GM12878 (cell line): Measurements from ENCODE around the gene DPRX. TPM values are rescaled to one million over a fixed set of nuclear protein-coding genes. Genes with fewer than 3 reads are reported as not detected.

ENCODE experiments used
- ATAC-seq: fragments of 200-7000 bp; cut with Tn5 transposase; 3 replicates; pipeline ENCODE4 v1.9.1; 2020; ENCODE audit warnings: mild to moderate bottlenecking, moderate library complexity
- BruUV-seq: library from RNA; stranded (reverse); fragments of 400-500 nt; replicated peaks from 2 replicates; lab custom pipeline; 2021; lab: Mats Ljungman, UMichigan
- CTCF ChIA-PET: fragments of 300-600 bp; sonication (Branson Sonifier 250); formaldehyde crosslinking; extraction: SDS; loops from one replicate; lab custom pipeline; 2021; ENCODE audit warnings: inconsistent platforms; lab: Yijun Ruan, JAX
- POLR2A ChIA-PET: fragments of 350-600 bp; formaldehyde crosslinking; extraction: SDS; loops from one replicate; lab custom pipeline; 2021; ENCODE audit warnings: inconsistent platforms; lab: Charles Lee
- RAD21 ChIA-PET: fragments of 300-600 bp; sonication (Branson Sonifier 250); formaldehyde crosslinking; loops from one replicate; lab custom pipeline; 2023; ENCODE audit warnings: antibody characterized with exemption; ENCODE audit not compliant: unreplicated experiment; lab: Charles Lee
- SMC1A ChIA-PET: fragments of 300-600 bp; sonication (Branson Sonifier 250); formaldehyde crosslinking; loops from one replicate; lab custom pipeline; 2023; ENCODE audit not compliant: unreplicated experiment, uncharacterized antibody; lab: Charles Lee
- DNase-seq: peaks from one replicate; pipeline ENCODE4 v3.0.0-alpha.2; 2011; ENCODE audit warnings: low read depth, low spot score
- FAIRE-seq: peaks from 3 replicates; lab custom pipeline; 2011; peaks lifted over from hg19 to GRCh38; lab: Jason Lieb, UNC
- H2AFZ ChIP-seq: 2 replicates; pipeline ENCODE4 v1.6.0; 2011; ENCODE audit warnings: low read depth, low read length, control low read depth; ENCODE audit not compliant: control insufficient read depth
- H3K27ac ChIP-seq: 2 replicates; pipeline ENCODE4 v1.5.1; 2011; ENCODE audit warnings: control low read depth; ENCODE audit not compliant: control insufficient read depth, insufficient read depth
- H3K27me3 ChIP-seq, 2 experiments: replicated peaks in 1 of 2; 2 replicates each; pipeline versions ENCODE4 v1.6.0 to v1.6.1; 2011; ENCODE audit warnings: low read length in 1 of 2; ENCODE audit not compliant: control insufficient read depth in 2 of 2, insufficient read depth in 2 of 2
- H3K36me3 ChIP-seq, 2 experiments: 2 replicates each; pipeline ENCODE4 v1.5.1; 2011; ENCODE audit warnings: low read length in 1 of 2; ENCODE audit not compliant: control insufficient read depth in 2 of 2, insufficient read depth in 2 of 2
- H3K4me1 ChIP-seq: 2 replicates; pipeline ENCODE4 v1.6.1; 2011; ENCODE audit warnings: mild to moderate bottlenecking, low read length, moderate library complexity, mixed read lengths; ENCODE audit not compliant: control insufficient read depth, insufficient read depth
- H3K4me2 ChIP-seq: 2 replicates; pipeline ENCODE4 v1.6.0; 2011; ENCODE audit warnings: control low read depth; ENCODE audit not compliant: control insufficient read depth, insufficient read depth
- H3K4me3 ChIP-seq: fragments of 200-600 bp; sonication (generic); 2 replicates; pipeline ENCODE4 v1.5.1; 2016
- H3K79me2 ChIP-seq: 2 replicates; pipeline ENCODE4 v1.6.0; 2011; ENCODE audit warnings: low read length; ENCODE audit not compliant: control insufficient read depth, insufficient read depth
- H3K9ac ChIP-seq: 2 replicates; pipeline ENCODE4 v1.8.0; 2011; ENCODE audit warnings: low read length, control low read depth, mixed read lengths; ENCODE audit not compliant: control insufficient read depth, insufficient read depth
- H3K9me3 ChIP-seq: replicated peaks from 3 replicates; pipeline ENCODE4 v1.5.1; 2011; ENCODE audit warnings: mild to moderate bottlenecking, low read length; ENCODE audit not compliant: control insufficient read depth, insufficient read depth
- H4K20me1 ChIP-seq: 2 replicates; pipeline ENCODE4 v1.6.0; 2011; ENCODE audit not compliant: control insufficient read depth, insufficient read depth
- BCL3 ChIP-seq: IDR thresholded peaks from 2 replicates; pipeline ENCODE4 v1.6.1; 2011; ENCODE audit warnings: borderline replicate concordance, low read depth, mild to moderate bottlenecking, moderate library complexity, low read length; ENCODE audit not compliant: insufficient read depth, poor library complexity, severe bottlenecking
- CREB1 ChIP-seq: IDR thresholded peaks from 2 replicates; pipeline ENCODE4 v1.6.1; 2012; ENCODE audit warnings: low read depth, mild to moderate bottlenecking, inconsistent platforms
- EP300 ChIP-seq, 2 experiments: fragments of 150-350 bp in 1 of 2; IDR thresholded peaks; 2 replicates each; pipeline ENCODE4 v1.6.1; 2011 to 2012; ENCODE audit warnings: low read depth in 2 of 2, low read length in 2 of 2, borderline replicate concordance in 1 of 2, improper control_type of control experiment in 1 of 2, inconsistent platforms in 1 of 2; ENCODE audit not compliant: control insufficient read depth in 1 of 2
- NFYB ChIP-seq: IDR thresholded peaks from 2 replicates; pipeline ENCODE4 v1.6.1; 2011; ENCODE audit warnings: low read depth, mild to moderate bottlenecking, low read length, improper control_type of control experiment, moderate library complexity; ENCODE audit not compliant: insufficient read depth
- PAX8 ChIP-seq: fragments of 450-650 bp; IDR thresholded peaks from 2 replicates; pipeline ENCODE4 v1.6.1; 2017; ENCODE audit warnings: mild to moderate bottlenecking, moderate library complexity
- POU2F2 ChIP-seq: IDR thresholded peaks from 3 replicates; pipeline ENCODE4 v1.6.1; 2011; ENCODE audit warnings: low read depth, mild to moderate bottlenecking, low read length, borderline replicate concordance
- SIX5 ChIP-seq: IDR thresholded peaks from 2 replicates; pipeline ENCODE4 v1.6.1; 2011; ENCODE audit warnings: mild to moderate bottlenecking, low read depth, low read length, moderate library complexity; ENCODE audit not compliant: severe bottlenecking
- SRF ChIP-seq, 2 experiments: IDR thresholded peaks; 2 replicates each; pipeline ENCODE4 v1.6.1; 2011; ENCODE audit warnings: low read depth in 2 of 2, low read length in 2 of 2, mild to moderate bottlenecking in 1 of 2, moderate library complexity in 1 of 2
- STAT3 ChIP-seq: IDR thresholded peaks from 2 replicates; pipeline ENCODE4 v1.6.1; 2011; ENCODE audit warnings: low read depth, low read length, improper control_type of control experiment
- ZBED1 ChIP-seq: IDR thresholded peaks from 2 replicates; pipeline ENCODE4 v1.6.1; 2016; ENCODE audit warnings: borderline replicate concordance
- ZBTB40 ChIP-seq: fragments of 450-650 bp; IDR thresholded peaks from 2 replicates; pipeline ENCODE4 v1.6.1; 2016; ENCODE audit warnings: mild to moderate bottlenecking, moderate library complexity, borderline replicate concordance
- WGBS: methylation state at CpG from one replicate; pipeline ENCODE4 v1.1.6; 2016; ENCODE audit warnings: low lambda C conversion rate; ENCODE audit not compliant: insufficient replicate concordance, insufficient coverage; ENCODE audit errors: missing lambda C conversion rate; 5-methylcytosine and 5-hydroxymethylcytosine counted together
- in situ Hi-C: fragments of 300-500 bp; cut with MboI; formaldehyde crosslinking; loops from 9 replicates; pipeline ENCODE4 v1.14.3; 2018; ENCODE audit warnings: mixed read lengths
- intact Hi-C: fragments of 100-400 bp; cut with micrococcal nuclease; formaldehyde crosslinking; loops from one replicate; pipeline ENCODE4 v1.14.2; 2022; ENCODE audit not compliant: unreplicated experiment
- polyA plus RNA-seq, 11 experiments: library from polyadenylated mRNA; depleted of rRNA in 4 of 11; unstranded in 6 of 11; stranded (reverse) in 5 of 11; fragments of >200 nt; fragmentation: Nextera tagmentation in 4 of 11; fragmentation: Illumina TruSeq in 1 of 11; extraction: Ambion mirVana in 4 of 11; extraction: Trizol in 1 of 11; gene quantifications; 1 replicate in 1 of 11; 2 replicates in 10 of 11; pipeline versions ENCODE4 v1.2.1 to v1.2.3, GENCODE V29; 2011 to 2016; ENCODE audit warnings: inconsistent platforms in 2 of 11, missing spikeins in 2 of 11, low read depth in 1 of 11
- total RNA-seq, 4 experiments: library from RNA; depleted of rRNA in 3 of 4; stranded (reverse); fragments of >200 nt in 3 of 4; fragmentation: Illumina TruSeq in 1 of 4; extraction: Trizol in 1 of 4; gene quantifications; 2 replicates each; pipeline versions ENCODE4 v1.2.1 to v1.2.3, GENCODE V29; 2013 to 2021
- TF ChIP-seq, protein P1 (sequence below): IDR thresholded peaks from 2 replicates; pipeline ENCODE4 v1.6.1; 2012; ENCODE audit warnings: low read depth, low read length, improper control_type of control experiment

Gene DPRX
- total and polyA plus RNA-seq, 10 of the 15 experiments (the other 5 are each of a cell fraction or from before 2014, with no cell fraction given) = not detected

GRCh38 chr19:53664152-53664551 lies 32.4 kb downstream of the DPRX start:
- no TSS peak for BruUV-seq
- H3K4me3 ChIP-seq = no peak overlapping the region
- no peaks in the 10 kb centered on the region for H3K79me2 ChIP-seq
- H3K4me2 ChIP-seq = no peak overlapping the region
- RAD21 ChIA-PET = no interaction called here
- H3K4me1 ChIP-seq = no peaks in the 10 kb centered on the region
- SMC1A ChIA-PET = no interaction called here
- ATAC-seq (no peak), DNase-seq (no peak), FAIRE-seq (no peak)
- TF ChIP-seq ZBTB40 (no peak), PAX8 (no peak), CREB1 (no peak), EP300 (IDR thresholded peaks at IDR 0.05; ENCODE audit: borderline replicate concordance in 1 of 2, control insufficient read depth in 1 of 2, low read depth in 2 of 2, low read length in 2 of 2) (no peak), SIX5 (no peak), NFYB (no peak), ZBED1 (no peak), BCL3 (no peak), SRF (IDR thresholded peaks at IDR 0.05; ENCODE audit: low read depth in 2 of 2, low read length in 2 of 2) (no peak), STAT3 (no peak), POU2F2 (no peak)
- TF ChIP-seq, protein P1, sequence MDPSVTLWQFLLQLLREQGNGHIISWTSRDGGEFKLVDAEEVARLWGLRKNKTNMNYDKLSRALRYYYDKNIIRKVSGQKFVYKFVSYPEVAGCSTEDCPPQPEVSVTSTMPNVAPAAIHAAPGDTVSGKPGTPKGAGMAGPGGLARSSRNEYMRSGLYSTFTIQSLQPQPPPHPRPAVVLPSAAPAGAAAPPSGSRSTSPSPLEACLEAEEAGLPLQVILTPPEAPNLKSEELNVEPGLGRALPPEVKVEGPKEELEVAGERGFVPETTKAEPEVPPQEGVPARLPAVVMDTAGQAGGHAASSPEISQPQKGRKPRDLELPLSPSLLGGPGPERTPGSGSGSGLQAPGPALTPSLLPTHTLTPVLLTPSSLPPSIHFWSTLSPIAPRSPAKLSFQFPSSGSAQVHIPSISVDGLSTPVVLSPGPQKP = no peak
- H4K20me1 ChIP-seq = no peaks in the 10 kb centered on the region
- CTCF ChIA-PET = no interaction called here
- no peaks in the 10 kb centered on the region for H3K36me3 ChIP-seq
- no peaks in the 10 kb centered on the region for H3K27me3 ChIP-seq
- H3K9me3 ChIP-seq = no peaks in the 10 kb centered on the region; the same call in 2 of the 3 replicates
- in situ Hi-C loops (no loop called here), intact Hi-C loops (no loop called here)
- no peak overlapping the region for H3K9ac ChIP-seq
- 41% methylated on average over 12 of the region's 12 CpGs for WGBS
- no peak overlapping the region for H3K27ac ChIP-seq
- POLR2A ChIA-PET = no interaction called here
- H2AFZ ChIP-seq = no peak overlapping the region
